OCI-LY3 (cell line): ENCODE results near the gene RPL4.
A peak's percentile ranks its signal among the peaks of the same experiment; 100 is the strongest.

Experiments used
- H2AFZ ChIP-seq: fragments of 200-600, 300-600 bp; shearing (Covaris generic); 2 replicates; pipeline ENCODE4 v1.6.0; 2014; ENCODE audit warnings: antibody characterized with exemption, low read depth, low read length
- H3K27ac ChIP-seq: fragments of 200-600, 300-600 bp; sonication (generic); 2 replicates; pipeline ENCODE4 v1.5.1; 2014; ENCODE audit warnings: mild to moderate bottlenecking, low read length, moderate library complexity, mixed read lengths
- H3K27me3 ChIP-seq: fragments of 200-600, 300-600 bp; sonication (generic); 2 replicates; pipeline ENCODE4 v1.6.1; 2014; ENCODE audit warnings: low read depth, low read length, mixed read lengths
- H3K36me3 ChIP-seq: fragments of 200-600, 300-600 bp; sonication (generic); replicated peaks from 2 replicates; pipeline ENCODE3; 2014; ENCODE audit warnings: low read depth, low read length, mixed read lengths
- H3K4me1 ChIP-seq: fragments of 300-600, 200-600 bp; sonication (generic); 2 replicates; pipeline ENCODE4 v1.6.1; 2014; ENCODE audit warnings: low read length, mixed read lengths
- H3K4me2 ChIP-seq: fragments of 200-600, 300-600 bp; sonication (generic); 2 replicates; pipeline ENCODE4 v1.6.1; 2014; ENCODE audit warnings: low read length, mixed read lengths
- H3K4me3 ChIP-seq: fragments of 300-600, 200-600 bp; sonication (generic); 2 replicates; pipeline ENCODE4 v1.5.1; 2014; ENCODE audit warnings: antibody characterized with exemption, mild to moderate bottlenecking, low read length, moderate library complexity
- H3K79me2 ChIP-seq: fragments of 300-600, 200-600 bp; shearing (Covaris generic); 2 replicates; pipeline ENCODE4 v1.6.1; 2014; ENCODE audit warnings: mild to moderate bottlenecking, low read length, mixed read lengths
- H3K9ac ChIP-seq: fragments of 300-600, 200-600 bp; shearing (Covaris generic); 2 replicates; pipeline ENCODE4 v1.6.0; 2014; ENCODE audit warnings: mild to moderate bottlenecking, low read length, moderate library complexity
- H3K9me3 ChIP-seq: fragments of 200-600, 300-600 bp; shearing (Covaris generic); 2 replicates; pipeline ENCODE4 v1.6.1; 2014; ENCODE audit warnings: low read length, mixed read lengths; ENCODE audit not compliant: insufficient read depth
- H4K20me1 ChIP-seq: fragments of 200-600, 300-600 bp; sonication (generic); 2 replicates; pipeline ENCODE4 v1.6.1; 2016; ENCODE audit warnings: low read length, mixed read lengths; ENCODE audit not compliant: insufficient read depth
- EZH2phosphoT487 ChIP-seq: fragments of 200-600 bp; shearing (Covaris generic); IDR thresholded peaks from 2 replicates; pipeline ENCODE4 v1.6.1; 2018; ENCODE audit warnings: antibody characterized with exemption, mixed run types, low read depth
- TF ChIP-seq, protein P1 (sequence below): fragments of 200-600, 300-600 bp; sonication (generic); IDR thresholded peaks from 2 replicates; pipeline ENCODE4 v1.5.1; 2014; ENCODE audit warnings: antibody characterized with exemption, low read length, low read depth

Gene RPL4

DNA sequence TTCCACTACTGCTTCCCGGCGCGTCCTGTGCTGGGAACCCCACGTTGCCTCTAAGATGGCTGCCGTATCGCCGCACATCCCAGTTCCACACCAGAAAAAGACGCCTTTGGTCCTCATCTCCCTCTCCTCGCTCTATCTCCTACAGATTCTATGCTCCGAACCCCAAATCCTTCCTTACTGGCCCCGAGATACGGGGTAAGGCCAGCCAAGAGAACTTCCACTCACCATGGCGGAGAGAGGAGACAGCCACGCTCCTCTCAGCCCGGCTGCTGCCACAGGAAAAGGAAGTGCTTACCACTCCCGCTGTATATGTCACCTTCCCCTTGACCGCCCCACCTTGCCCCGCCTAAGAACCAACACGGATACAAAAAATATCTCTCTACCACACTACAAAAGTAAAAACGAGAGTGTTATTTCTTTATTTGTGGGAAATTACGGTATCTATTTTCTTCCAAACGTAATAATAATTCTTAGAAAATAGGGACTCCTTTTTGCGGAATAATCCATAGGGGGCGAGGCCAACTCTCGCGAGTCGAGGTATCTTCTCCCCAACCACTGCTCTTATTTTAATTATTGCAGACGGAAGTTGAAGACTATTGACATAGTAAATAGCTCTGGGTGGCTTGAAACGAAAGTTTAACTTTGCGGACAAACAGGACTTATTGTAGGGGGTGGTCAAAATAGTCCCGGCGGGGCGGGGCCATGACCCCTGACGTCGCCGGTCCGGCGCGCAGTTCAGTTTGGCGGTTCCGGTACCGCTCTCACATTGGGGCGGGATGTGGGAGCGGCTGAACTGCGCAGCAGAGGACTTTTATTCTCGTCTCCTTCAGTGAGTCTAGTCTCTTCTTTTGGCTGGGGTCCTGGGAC, at the start of gene RPL4, which contains the start of gene ZWILCH:
RPL4 (minus strand) TSS at position 293 of the 867 bp plus-strand sequence; CDS start at position 228, 65 bp downstream.
ZWILCH (plus strand) TSS at position 764 of the 867 bp plus-strand sequence; CDS start at position 777, 13 bp downstream.
- no peaks in the 10 kb centered on the region for H3K27me3 ChIP-seq
- peaks cover 35% of the 10 kb centered on the region for H3K4me1 ChIP-seq
- peak within 1 kb of the TSS; percentile 100 for H2AFZ ChIP-seq
- H3K9ac ChIP-seq, result peak within 1 kb of the TSS; percentile 99
- H3K4me3 ChIP-seq, result peak within 1 kb of the TSS; percentile 92
- TF ChIP-seq, protein P1, sequence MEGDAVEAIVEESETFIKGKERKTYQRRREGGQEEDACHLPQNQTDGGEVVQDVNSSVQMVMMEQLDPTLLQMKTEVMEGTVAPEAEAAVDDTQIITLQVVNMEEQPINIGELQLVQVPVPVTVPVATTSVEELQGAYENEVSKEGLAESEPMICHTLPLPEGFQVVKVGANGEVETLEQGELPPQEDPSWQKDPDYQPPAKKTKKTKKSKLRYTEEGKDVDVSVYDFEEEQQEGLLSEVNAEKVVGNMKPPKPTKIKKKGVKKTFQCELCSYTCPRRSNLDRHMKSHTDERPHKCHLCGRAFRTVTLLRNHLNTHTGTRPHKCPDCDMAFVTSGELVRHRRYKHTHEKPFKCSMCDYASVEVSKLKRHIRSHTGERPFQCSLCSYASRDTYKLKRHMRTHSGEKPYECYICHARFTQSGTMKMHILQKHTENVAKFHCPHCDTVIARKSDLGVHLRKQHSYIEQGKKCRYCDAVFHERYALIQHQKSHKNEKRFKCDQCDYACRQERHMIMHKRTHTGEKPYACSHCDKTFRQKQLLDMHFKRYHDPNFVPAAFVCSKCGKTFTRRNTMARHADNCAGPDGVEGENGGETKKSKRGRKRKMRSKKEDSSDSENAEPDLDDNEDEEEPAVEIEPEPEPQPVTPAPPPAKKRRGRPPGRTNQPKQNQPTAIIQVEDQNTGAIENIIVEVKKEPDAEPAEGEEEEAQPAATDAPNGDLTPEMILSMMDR, result no peak
- TF ChIP-seq EZH2phosphoT487, result no peak
- H3K9me3 ChIP-seq, result no peaks in the 10 kb centered on the region
- peaks cover 45% of the 10 kb centered on the region for H3K36me3 ChIP-seq
- H4K20me1 ChIP-seq, result peaks cover 19% of the 10 kb centered on the region
- peaks cover 74% of the 10 kb centered on the region for H3K79me2 ChIP-seq
- peak within 1 kb of the TSS; percentile 94 for H3K4me2 ChIP-seq
- peak within 1 kb of the TSS; percentile 83 for H3K27ac ChIP-seq

DNA sequence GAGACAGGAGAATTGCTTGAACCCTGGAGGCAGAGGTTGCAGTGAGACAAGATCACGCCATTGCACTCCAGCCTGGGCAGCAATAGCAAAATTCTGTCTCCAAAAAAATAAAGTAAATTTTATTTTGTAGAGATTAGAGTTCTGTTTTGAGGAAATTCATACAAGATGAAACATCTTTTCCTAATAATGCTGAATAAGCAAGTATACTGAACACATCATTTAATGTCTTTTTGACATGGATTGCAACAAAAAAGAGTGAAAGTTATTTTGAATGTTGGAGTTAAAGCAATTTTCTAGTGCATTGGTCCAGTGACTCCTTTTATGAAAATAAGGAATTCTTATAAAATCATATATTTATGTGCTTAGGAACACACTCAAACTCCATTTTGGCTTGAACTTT, 40.6 kb upstream of the RPL4 start:
- TF ChIP-seq EZH2phosphoT487, result no peak
- TF ChIP-seq, protein P1, result no peak
- no peaks in the 10 kb centered on the region for H4K20me1 ChIP-seq

DNA sequence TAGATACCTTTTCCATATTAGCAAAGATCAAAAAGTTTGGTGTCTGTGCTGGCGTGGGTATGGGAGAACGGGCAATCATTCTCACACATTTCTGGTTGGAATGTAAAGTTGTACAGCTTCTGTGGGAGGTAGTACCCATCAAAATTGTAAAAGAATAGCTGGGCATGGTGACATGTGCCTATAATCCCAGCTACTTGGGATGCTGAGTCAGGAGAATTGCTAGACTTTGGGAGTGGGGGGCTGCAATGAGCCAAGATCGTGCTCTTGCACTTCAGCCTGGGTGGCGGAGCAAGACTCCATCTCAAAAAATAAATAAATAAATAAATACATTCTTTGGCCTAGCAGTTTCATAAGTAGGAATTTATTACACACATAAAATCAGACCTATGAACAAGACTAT, 38.2 kb upstream of the RPL4 start:
- H3K9ac ChIP-seq, result no peak overlapping the region
- H3K9me3 ChIP-seq, result no peaks in the 10 kb centered on the region
- H3K4me2 ChIP-seq, result no peak overlapping the region
- no peaks in the 10 kb centered on the region for H4K20me1 ChIP-seq
- no peaks in the 10 kb centered on the region for H3K27me3 ChIP-seq
- no peaks in the 10 kb centered on the region for H3K4me1 ChIP-seq
- H2AFZ ChIP-seq, result no peak overlapping the region
- TF ChIP-seq EZH2phosphoT487, result no peak
- peaks cover 14% of the 10 kb centered on the region for H3K36me3 ChIP-seq
- no peaks in the 10 kb centered on the region for H3K79me2 ChIP-seq
- H3K27ac ChIP-seq, result no peak overlapping the region
- no peak overlapping the region for H3K4me3 ChIP-seq

More for the DNA sequence above, 40.6 kb upstream of the RPL4 start:
- Histone ChIP-seq H3K79me2 (no peaks in the 10 kb centered on the region), H3K27me3 (no peaks in the 10 kb centered on the region), H3K4me3 (no peak overlapping the region), H3K27ac (no peak overlapping the region), H3K9ac (no peak overlapping the region), H3K9me3 (no peaks in the 10 kb centered on the region), H2AFZ (no peak overlapping the region), H3K36me3 (peaks cover 8% of the 10 kb centered on the region), H3K4me2 (no peak overlapping the region), H3K4me1 (no peaks in the 10 kb centered on the region)

DNA sequence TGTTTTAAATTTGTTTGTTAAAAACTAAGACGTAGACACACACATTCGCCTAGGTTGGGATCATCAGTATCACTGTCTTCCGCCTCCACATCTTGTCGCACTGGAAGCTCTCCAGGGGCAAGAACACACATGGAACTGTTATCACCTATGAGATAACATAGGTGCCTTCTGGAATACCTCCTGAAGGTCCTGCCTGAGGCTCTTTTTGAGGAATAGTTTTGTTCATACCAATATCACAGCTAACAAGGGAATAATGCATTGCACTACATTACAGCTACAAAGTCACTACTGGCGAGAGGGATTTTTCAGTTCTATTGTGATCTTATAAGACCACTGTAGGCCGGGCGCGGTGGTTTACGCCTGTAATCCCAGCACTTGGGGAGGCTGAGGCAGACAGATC, 30.4 kb upstream of the RPL4 start:
- TF ChIP-seq EZH2phosphoT487, result no peak
- TF ChIP-seq, protein P1, result no peak
- Histone ChIP-seq H3K9me3 (no peaks in the 10 kb centered on the region), H4K20me1 (no peaks in the 10 kb centered on the region), H3K27me3 (no peaks in the 10 kb centered on the region), H3K4me1 (no peaks in the 10 kb centered on the region), H3K36me3 (peaks cover 20% of the 10 kb centered on the region), H3K79me2 (no peaks in the 10 kb centered on the region), H3K27ac (no peak overlapping the region), H3K4me3 (no peak overlapping the region), H3K9ac (no peak overlapping the region), H2AFZ (no peak overlapping the region), H3K4me2 (no peak overlapping the region)
